ENCODE data around the gene NUDT21.

DNA sequence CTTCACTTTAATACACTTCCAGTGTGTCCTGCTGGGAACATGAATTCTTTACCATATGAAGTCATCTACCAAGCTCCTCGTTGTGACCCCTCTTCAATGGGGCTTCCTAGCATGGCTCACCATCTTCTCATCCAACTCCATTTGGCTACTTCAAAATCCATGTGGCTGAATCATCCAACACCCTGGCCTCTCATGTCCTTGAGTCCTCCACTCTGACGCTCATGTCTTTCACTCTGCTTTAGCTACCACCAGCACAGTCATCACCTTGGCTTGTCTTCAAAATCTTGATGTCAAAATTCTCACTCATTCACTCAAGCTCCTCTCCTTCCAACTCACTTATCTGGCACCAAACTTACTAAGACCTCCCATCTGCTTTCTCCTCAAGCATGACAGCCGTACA, 61.6 kb downstream of the NUDT21 start:
- TF ChIP-seq POLR2A (IDR thresholded peaks at IDR 0.05; ENCODE audit: low read depth, low read length) (no peak), POLR2AphosphoS5 (IDR thresholded peaks at IDR 0.05; ENCODE audit: low read depth, low read length) (no peak)

Measured in GM12892 (cell line).